Vagina (tissue), 2 donors: ENCODE data around the gene EVL. TPM values are rescaled to one million over a fixed set of nuclear protein-coding genes. Genes with fewer than 3 reads are reported as not detected.

Experiments
- DNase-seq, 2 donors: peaks; one replicate each; pipeline ENCODE4 v3.0.0-alpha.2; 2017; ENCODE audit errors: extremely low spot score in 2 of 2
- H3K27ac ChIP-seq: fragments of 200-600 bp; sonication (generic); one replicate; pipeline ENCODE4 v1.5.1; 2019
- H3K27me3 ChIP-seq: fragments of 200-600 bp; sonication (generic); one replicate; pipeline ENCODE4 v1.5.1; 2019
- H3K36me3 ChIP-seq, 2 donors: fragments of 200-600 bp; sonication (generic); one replicate each; pipeline ENCODE4 v1.5.1; 2017 to 2019
- H3K4me1 ChIP-seq: fragments of 200-600 bp; sonication (generic); one replicate; pipeline ENCODE4 v1.5.1; 2019
- H3K4me3 ChIP-seq, 2 donors: fragments of 200-600 bp; sonication (generic); 1 replicate in 1 of 2; 2 replicates in 1 of 2; pipeline ENCODE4 v1.5.1; 2016 to 2019
- H3K9me3 ChIP-seq: fragments of 200-600 bp; sonication (generic); one replicate; pipeline ENCODE4 v1.5.1; 2019
- CTCF ChIP-seq, 3 experiments: fragments of 450-650 bp in 2 of 3; fragments of 200-600 bp in 1 of 3; sonication (generic) in 1 of 3; IDR thresholded peaks; one replicate each; pipeline ENCODE4 v1.5.1; 2017 to 2019; ENCODE audit warnings: antibody characterized with exemption in 3 of 3, mild to moderate bottlenecking in 2 of 3, moderate library complexity in 2 of 3
- POLR2A ChIP-seq, 2 donors: fragments of 450-650 bp; IDR thresholded peaks; one replicate each; pipeline ENCODE4 v1.6.1; 2017; ENCODE audit warnings: antibody characterized with exemption in 2 of 2, mild to moderate bottlenecking in 2 of 2, moderate library complexity in 2 of 2
- POLR2AphosphoS5 ChIP-seq, 2 donors: sonication (generic); formaldehyde crosslinking; IDR thresholded peaks; one replicate each; pipeline ENCODE4 v1.9.0; 2017; ENCODE audit warnings: antibody characterized with exemption in 2 of 2, mild to moderate bottlenecking in 2 of 2, low read depth in 1 of 2; ENCODE audit not compliant: insufficient read depth in 1 of 2
- intact Hi-C: fragments of 100-400 bp; cut with DNase I; formaldehyde crosslinking; loops from one replicate; pipeline ENCODE4 v1.15.1; 2023
- total RNA-seq: library from RNA; depleted of rRNA; stranded (reverse); fragments of >200 nt; gene quantifications from one replicate; pipeline ENCODE4 v1.2.3, GENCODE V29; 2016

Gene EVL
- total RNA-seq, 1 donor from 2014 or later: 112 TPM

GRCh38 chr14:100114109-100114765, 49.0 kb downstream of the EVL start:
- TF ChIP-seq CTCF (IDR thresholded peaks at IDR 0.05) (no peak), POLR2AphosphoS5 (IDR thresholded peaks at IDR 0.05; ENCODE audit: insufficient read depth in 1 of 2, low read depth in 1 of 2) (no peak), POLR2A (IDR thresholded peaks at IDR 0.05) (no peak)
- Histone ChIP-seq H3K4me1 (no peaks in the 10 kb centered on the region), H3K36me3 (peaks cover 0 to 3% of the 10 kb centered on the region in 2 donors), H3K9me3 (no peaks in the 10 kb centered on the region), H3K27me3 (no peaks in the 10 kb centered on the region), H3K4me3 (no peak overlapping the region), H3K27ac (no peak overlapping the region)
- no peak for DNase-seq
- intact Hi-C loops: no loop called here

GRCh38 chr14:100115236-100115635, 50.0 kb downstream of the EVL start:
- Histone ChIP-seq H3K27me3 (no peaks in the 10 kb centered on the region), H3K4me1 (no peaks in the 10 kb centered on the region), H3K36me3 (peaks cover 0 to 3% of the 10 kb centered on the region in 2 donors), H3K27ac (no peak overlapping the region), H3K9me3 (no peaks in the 10 kb centered on the region), H3K4me3 (no peak overlapping the region)
- TF ChIP-seq CTCF (IDR thresholded peaks at IDR 0.05): no peak
- TF ChIP-seq POLR2AphosphoS5 (IDR thresholded peaks at IDR 0.05; ENCODE audit: insufficient read depth in 1 of 2, low read depth in 1 of 2): no peak
- no peak for TF ChIP-seq POLR2A (IDR thresholded peaks at IDR 0.05)
- intact Hi-C loops: no loop called here
- no peak for DNase-seq

- no peak for DNase-seq
These were observed 50.5 kb downstream of the EVL start for GRCh38 chr14:100115726-100116125.

GRCh38 chr14:100116134-100116533, 50.9 kb downstream of the EVL start:
- no peak overlapping the region for H3K4me3 ChIP-seq
- no peaks in the 10 kb centered on the region for H3K27me3 ChIP-seq
- intact Hi-C loops: no loop called here
- no peaks in the 10 kb centered on the region for H3K9me3 ChIP-seq
- no peaks in the 10 kb centered on the region for H3K4me1 ChIP-seq
- H3K36me3 ChIP-seq: peaks cover 0 to 3% of the 10 kb centered on the region in 2 donors
- no peak overlapping the region for H3K27ac ChIP-seq
- no peak for DNase-seq
- no peak for TF ChIP-seq POLR2A (IDR thresholded peaks at IDR 0.05)
- TF ChIP-seq POLR2AphosphoS5 (IDR thresholded peaks at IDR 0.05; ENCODE audit: insufficient read depth in 1 of 2, low read depth in 1 of 2): no peak
- no peak for TF ChIP-seq CTCF (IDR thresholded peaks at IDR 0.05)

More at GRCh38 chr14:100115726-100116125, 50.5 kb downstream of the EVL start:
- intact Hi-C loops: no loop called here
- Histone ChIP-seq H3K36me3 (peaks cover 0 to 3% of the 10 kb centered on the region in 2 donors), H3K9me3 (no peaks in the 10 kb centered on the region), H3K4me3 (no peak overlapping the region), H3K27ac (no peak overlapping the region), H3K27me3 (no peaks in the 10 kb centered on the region), H3K4me1 (no peaks in the 10 kb centered on the region)
- TF ChIP-seq POLR2A (IDR thresholded peaks at IDR 0.05) (no peak), POLR2AphosphoS5 (IDR thresholded peaks at IDR 0.05; ENCODE audit: insufficient read depth in 1 of 2, low read depth in 1 of 2) (no peak), CTCF (IDR thresholded peaks at IDR 0.05) (no peak)

- no peak overlapping the region for H3K4me3 ChIP-seq
- TF ChIP-seq POLR2AphosphoS5 (IDR thresholded peaks at IDR 0.05; ENCODE audit: insufficient read depth in 1 of 2, low read depth in 1 of 2) (no peak), POLR2A (IDR thresholded peaks at IDR 0.05) (no peak)
These were observed 51.8 kb downstream of the EVL start for GRCh38 chr14:100117026-100117425.

More at GRCh38 chr14:100117026-100117425, 51.8 kb downstream of the EVL start:
- Histone ChIP-seq H3K9me3 (no peaks in the 10 kb centered on the region), H3K27me3 (no peaks in the 10 kb centered on the region), H3K4me1 (no peaks in the 10 kb centered on the region), H3K36me3 (peaks cover 0 to 3% of the 10 kb centered on the region in 2 donors), H3K27ac (no peak overlapping the region)
- intact Hi-C loops: no loop called here
- DNase-seq: no peak
